HG03039 (cell line): ENCODE data around the gene IL3.
"Not testable (repeated sequence)": the region's sequence is repeated elsewhere in the genome, so short reads cannot be mapped to it uniquely, and the experiment has no call there.

ENCODE experiments used
- ATAC-seq: cut with Tn5 transposase; IDR thresholded peaks from one replicate; pipeline ENCODE4 v1.9.1; 2021; ENCODE audit warnings: mild to moderate bottlenecking, moderate library complexity; ENCODE audit not compliant: unreplicated experiment

Gene IL3

DNA sequence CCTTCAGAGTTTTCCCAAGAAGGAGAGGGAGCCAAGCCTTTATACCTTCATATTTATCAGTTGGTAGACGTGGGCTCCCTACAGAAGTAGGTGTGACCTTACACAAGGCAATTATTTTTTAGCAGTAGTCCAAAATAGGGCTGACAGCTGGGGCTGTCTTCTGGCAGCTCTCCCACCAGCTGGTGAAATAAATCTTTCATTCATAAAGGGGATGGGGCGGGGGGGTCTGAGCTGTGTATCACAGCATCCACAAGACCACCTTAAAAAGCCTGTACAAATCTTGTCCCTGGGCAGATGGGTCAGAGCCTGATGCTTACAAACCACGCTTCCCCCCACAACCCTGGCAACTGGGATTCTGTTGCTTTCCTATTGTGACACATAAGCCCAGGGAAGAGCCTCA is 32.8 kb downstream of the IL3 start:
- ATAC-seq = no peak

DNA sequence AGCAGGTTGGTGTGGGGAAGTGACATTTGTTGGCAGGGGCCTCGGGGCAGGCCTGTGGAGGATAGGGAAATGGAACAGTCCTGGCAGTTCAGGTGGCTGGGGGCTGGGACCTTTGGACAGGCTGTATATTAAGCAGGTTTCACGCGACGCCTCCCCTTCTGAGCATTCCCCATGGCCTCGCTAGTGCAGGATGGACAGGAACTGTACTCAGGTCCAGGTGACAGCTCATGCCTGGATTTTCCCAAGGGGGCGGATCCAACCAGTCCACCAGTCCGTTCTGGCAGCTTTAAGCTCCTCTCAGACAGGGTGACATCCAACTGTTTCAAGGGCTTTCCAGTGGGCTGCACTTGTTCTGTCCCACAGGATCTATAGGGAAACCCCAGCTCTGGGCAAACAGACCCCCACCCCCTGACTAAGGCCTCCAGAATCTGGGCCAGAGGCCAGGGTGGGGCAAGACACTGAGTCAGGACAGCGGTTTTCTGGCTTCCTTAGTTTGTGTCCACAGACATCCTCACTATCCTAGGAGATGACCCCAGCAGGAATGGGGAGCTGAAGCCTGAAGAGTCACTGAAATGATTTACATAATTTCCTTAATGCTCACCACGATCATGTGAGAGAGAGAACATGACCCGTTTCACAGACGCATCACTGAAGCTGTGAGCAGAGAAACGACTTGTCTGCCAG is 34.1 kb downstream of the IL3 start:
- no peak for ATAC-seq

DNA sequence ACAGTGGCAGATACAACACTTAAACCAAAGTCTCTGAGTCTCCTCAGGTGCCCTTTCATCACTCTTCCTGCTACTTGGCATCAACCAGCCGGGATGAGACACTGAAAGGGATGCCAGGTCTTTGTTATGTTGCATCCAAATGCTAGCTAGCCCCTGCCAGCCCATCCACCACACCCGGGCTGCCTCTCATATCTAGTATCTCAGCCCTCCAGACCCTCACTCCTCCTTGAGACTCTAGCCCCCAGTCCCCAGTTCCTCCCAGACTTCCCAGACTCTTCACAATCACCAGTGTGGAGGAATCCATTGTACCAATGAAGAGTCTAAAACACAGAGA is 34.6 kb downstream of the IL3 start:
- no peak for ATAC-seq

DNA sequence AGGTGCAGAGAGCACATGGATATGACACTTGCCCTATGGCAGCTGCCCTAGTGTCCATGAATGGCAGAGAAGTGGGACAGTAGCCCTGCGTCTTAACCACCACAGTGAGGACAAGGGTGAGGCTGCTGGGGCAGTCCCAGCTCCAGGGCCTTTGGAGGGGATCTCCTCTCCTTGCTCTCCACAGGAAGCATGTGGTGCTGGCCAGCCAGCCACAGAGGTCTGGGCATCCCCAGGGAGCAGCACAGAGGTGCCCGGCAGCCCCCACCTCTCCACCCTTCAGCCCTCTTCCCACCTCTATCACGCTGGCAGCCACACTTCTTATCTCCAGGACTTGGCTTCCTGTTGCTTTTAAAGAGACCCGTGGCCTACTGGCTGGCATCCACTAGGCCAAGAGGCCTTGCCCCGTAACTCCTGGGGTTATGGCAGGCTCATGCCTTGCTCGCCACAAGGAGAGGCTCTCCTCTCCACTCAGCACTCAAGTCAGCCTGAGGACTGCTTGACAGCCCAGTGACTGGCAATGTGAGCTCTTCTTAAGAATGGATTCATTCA is 35.0 kb downstream of the IL3 start:
- ATAC-seq = no peak

DNA sequence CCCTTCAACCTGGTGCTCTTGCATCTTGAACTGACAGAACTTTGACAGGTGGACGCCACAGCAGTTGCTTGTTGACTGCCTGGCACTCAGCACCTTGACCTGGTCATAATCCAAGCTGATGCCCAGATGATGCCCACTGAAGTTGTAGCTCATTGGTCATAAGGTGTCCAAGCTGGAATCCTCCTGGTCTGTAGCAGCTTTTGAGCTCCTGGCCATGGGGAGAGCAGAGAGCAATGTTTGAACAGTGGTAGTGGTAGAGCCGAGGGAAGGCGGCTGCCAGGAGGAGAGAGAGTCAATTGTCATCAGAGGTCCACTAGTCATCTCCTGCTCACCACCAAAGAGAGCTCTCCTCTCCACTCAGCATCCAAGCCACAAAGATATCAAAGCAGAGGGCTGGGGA is 36.4 kb downstream of the IL3 start:
- no peak for ATAC-seq

DNA sequence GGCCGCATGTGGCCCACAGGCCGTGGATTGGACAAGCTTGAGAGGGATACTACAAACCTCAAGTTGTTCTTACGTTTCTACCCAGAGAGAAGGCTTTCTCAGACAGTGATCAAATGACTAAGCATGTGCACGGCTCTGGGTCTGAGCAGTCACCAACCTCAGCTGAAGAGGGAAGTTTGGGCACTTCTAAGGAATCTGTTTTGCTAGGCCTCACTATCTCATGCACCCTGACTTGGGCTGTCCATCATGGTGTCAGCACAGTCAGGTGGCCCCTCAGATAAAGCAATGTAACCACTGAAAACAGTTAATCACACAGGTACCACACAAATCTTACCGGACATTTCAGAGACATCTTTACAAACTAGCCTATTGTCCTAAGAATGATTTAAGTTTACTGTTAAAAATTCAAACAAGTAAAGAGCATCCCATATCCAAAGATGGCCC is 37.7 kb downstream of the IL3 start:
- peak; percentile 33 for ATAC-seq

DNA sequence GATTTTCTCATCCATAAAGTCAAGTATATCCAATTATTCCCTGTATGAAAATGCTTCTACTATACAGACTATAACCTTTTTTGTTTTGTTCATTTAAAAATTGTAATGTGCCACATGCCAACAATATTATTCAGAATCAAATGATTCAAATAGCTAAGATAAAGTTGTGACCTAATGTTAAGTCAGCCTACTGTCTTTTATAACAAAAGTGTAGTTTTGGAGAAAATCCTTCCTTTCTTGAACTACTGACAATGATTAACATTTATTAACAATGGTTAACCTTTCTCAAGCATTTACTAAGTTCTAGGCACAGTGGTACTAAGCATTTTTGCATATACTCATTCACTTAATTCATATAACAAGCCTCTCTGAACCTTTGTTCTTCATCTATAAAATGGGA is 38.2 kb downstream of the IL3 start:
- no peak for ATAC-seq

DNA sequence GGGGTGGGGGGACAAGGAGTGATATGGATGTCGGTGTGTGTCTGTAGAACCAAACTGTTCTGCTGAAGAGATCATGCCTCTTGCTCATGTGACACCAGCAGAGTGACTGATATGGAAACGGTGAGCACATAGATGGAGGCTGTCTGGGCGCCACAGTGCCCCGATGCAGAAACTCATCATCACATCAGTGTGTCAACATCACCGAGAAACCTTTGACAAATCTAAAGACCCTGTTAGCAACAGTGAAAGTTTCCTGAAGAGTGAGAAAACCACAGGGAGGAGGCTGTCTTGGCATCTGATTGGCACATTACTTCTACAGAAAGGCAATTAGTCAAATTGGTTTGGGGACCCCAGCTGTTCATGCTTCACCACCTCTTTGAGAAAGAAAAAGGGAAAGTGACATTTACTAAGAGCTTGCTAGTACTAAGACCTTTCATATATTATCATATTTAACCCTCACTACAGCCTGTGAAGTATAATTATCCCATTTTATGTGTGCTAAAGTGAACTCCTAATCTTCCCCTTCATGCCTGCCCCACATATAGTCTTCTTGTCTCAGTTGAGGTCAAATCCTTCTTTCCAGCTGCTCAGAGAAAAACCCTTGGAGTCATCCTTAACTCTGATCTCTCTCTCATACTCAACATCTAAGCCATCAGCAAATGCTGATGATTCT is 38.8 kb downstream of the IL3 start:
- peak; percentile 32 for ATAC-seq

DNA sequence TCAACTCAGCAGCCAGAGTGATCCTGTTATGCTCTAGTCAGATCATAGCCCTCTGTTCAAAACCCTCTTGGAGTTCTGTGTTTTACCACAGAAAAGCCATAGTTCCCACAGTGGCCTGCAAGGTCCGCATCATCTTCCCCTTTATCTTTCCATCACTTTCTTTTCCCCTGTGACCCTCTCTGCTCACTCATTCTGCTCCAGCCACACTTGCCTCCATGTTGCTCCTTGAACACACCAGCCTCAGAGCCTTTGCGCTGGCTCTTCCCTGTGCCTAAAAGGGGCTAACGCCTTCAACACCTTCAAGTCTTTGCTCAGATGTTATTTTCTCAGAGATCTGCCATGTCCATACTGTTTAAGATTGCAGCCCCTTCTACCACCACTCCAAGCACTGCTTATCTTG is 39.5 kb downstream of the IL3 start:
- no peak for ATAC-seq

DNA sequence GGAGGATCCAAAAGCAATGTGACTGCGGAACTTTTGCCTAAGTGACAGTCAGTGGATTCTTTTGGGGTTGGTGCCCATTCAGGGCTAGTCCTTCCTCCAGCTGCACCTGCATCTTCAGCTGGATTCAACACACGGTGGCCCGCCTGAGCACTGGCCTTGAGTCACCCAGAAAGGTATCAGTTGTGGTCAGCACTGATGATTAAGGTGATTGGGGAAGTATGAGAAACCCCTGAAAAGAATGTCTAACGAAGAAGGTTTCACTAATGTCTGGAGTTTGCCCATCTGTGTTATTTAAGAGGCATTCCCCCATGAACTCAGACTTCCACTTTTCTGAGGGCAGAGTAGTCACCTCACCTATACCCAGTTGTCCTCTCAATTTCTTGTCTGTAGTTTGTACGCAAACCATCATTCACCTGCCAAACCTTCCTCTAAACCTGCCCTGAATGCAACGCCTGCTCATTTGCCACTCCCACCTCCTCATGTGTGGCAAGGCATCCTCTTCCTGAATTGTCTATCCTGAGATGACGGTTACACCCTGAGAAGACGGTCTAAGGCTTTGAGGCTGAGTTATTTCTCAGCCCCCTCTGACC is 40.3 kb downstream of the IL3 start:
- ATAC-seq = peak; percentile 26

DNA sequence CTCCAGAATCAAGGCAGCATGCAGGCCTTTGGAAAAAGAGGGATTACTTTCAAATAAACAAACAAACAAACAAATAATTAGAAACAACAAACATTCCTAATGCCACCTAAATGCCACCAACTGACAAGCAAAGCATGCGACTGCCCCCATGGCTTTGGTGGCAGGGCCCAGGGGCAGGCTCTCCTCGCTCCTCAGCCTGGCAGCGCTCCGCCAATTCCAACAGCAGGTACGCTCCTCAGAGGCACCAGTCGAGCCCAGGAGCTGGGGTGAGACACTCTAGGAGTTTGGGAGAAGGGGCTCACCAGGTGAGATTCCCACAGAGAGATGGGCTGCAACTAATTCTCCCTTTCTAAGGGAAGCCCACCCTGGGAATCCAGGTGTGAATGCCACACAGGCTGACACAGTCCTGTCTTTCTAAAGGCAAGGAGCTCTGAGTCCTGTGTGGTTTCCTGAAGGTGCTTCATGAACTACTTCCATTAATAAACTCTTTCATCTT is 41.0 kb downstream of the IL3 start:
- no peak for ATAC-seq

DNA sequence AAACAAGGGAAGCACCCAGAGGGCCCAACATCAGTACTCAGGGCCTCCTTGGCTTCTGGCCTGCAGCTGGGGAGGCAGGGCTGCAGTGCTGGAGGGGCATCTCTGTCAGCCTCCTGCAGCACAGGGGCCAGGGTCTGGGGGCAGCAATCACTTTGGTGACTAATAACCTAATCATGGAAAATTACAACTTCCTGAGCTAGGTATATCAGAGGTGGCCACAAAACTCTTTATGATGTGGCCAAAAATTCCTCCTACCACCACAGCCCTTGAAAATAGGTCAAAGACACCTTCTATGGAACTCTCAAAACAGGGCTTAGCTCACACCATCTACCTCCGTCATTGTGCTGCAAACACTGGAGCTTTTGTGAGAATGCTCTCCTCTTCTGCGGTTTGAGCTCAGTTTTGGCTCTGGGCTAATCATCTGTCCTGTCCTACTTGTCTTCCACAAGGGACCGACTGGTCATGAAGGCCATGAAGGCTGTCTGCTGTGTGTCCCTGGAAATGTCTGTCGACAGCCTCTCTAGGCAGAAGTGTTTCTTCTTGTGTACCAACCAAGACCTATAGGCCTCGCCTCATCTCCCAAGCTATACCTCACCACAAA is 41.7 kb downstream of the IL3 start:
- ATAC-seq = no peak

DNA sequence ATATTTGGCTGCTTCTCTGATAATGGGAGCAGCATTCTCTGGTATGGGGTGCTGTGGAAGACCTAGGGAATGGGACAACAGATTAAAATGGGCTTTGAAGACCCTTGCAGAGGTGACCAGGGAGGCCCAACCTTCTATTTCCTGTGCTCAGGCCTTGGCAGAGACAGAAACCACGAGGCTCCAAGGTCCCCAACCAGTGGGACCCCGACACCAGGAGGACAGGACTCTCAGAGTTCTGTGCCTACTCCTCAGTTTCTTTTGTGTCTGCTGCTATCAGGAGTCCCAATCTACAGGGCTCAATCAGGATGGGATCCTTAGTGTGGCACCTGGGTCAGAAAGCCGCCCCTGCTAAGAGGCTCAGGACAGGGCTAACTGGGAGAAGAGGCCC is 42.5 kb downstream of the IL3 start:
- no peak for ATAC-seq

DNA sequence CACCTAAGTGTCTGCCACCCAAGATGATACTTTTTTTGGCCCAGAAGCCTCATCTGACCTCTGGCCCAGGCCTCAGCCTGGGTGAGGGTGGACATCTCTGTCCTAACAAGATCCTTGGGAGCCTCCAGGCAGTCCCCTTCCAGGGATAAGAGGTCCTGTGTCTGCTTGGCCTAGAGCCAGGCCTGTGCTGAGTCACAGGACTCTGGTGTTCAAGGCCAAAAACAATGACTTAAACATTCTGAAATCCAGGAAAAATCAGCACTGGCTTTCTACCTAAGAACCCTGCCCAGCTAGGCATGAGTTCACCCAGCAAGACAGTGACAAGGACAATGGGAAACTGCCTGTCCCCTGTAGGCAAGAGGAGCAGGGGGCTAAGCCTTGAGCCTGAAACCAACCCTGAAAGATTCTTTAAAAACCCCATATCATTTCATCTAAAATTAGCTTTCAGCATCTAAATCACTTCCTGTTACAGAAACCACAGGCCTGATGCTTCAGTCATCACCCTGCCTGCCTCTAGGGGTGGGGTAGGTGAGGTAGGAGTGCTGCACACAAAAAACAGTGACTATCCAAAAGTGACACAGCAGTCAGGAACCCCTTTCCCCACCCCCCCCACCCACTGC is 43.0 kb downstream of the IL3 start:
- ATAC-seq = peak; percentile 57

DNA sequence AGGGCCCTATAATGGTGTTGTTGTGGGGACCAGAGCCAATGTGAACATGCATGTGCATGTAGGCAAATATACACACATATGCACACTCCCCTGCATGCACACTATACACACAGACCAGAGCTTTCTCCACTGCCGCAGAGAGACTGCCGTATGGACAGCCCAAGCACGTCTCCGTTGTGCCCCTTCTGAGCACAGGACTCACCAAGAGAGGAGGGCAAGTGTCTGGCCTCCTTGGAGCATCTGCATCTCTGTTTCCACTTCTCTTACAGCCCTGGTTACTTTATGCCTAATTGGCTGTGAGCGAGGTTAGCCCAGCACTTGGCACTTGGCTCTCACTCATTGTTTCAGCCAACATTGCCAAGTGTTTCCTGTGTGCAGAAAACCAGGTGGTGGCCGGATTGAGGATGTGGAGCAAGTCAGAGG is 43.5 kb downstream of the IL3 start:
- ATAC-seq = peak; percentile 3

DNA sequence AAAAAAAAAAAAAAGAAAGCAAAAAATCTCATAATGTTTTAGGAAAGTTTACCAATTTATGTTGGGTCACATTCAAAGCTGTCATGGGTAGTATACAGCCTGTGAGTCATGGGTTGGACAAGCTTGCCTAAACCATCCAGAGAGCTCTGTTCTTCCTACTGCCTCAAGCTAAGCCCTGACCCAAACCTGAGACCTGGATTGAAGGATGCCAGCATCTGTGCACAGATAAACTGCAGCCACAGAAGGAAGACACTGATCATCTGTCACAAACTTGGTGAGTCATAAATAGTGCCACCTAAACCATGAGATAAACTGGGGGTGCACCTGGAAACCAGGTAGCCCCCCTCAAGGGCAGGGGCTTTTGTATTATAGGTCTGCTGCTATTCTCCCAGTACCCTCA is 44.1 kb downstream of the IL3 start:
- no peak for ATAC-seq

DNA sequence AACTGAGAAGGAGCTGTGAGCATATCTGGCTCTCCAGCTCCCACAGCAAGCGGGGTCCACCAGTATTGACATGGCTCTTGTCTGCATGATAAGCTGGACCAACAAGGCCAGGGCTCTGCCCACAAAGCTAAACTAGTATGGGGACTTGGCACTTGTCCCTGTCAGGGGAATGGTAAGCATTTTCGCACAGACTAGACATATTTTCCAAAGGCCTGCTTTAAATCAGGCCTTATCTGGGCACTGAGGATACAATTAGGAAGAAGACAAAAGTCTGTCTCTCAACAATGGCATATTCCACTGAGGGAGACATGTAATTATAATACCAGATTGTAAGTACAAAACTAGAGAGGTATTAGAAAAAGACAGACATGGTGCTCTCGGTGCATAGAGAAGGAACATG is 45.2 kb downstream of the IL3 start:
- ATAC-seq = no peak

DNA sequence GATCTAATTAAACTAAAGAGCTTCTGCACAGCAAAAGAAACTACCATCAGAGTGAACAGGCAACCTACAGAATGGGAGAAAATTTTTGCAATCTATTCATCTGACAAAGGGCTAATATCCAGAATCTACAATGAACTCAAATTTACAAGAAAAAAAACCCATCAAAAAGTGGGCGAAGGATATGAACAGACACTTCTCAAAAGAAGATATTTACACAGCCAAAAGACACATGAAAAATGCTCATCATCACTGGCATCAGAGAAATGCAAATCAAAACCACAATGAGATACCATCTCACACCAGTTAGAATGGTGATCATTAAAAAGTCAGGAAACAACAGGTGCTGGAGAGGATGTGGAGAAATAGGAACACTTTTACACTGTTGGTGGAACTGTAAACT is 48.0 kb downstream of the IL3 start:
- not testable (repeated sequence) for ATAC-seq

DNA sequence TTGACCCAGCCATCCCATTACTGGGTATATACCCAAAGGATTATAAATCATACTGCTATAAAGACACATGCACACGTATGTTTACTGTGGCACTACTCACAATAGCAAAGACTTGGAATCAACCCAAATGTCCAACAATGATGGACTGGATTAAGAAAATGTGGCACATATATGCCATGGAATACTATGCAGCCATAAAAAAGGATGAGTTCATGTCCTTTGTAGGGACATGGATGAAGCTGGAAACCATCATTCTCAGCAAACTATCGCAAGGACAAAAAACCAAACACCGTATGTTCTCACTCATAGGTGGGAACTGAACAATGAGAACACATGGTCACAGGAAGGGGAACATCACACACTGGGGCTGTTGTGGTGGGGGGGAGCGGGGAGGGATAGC is 48.5 kb downstream of the IL3 start:
- ATAC-seq = not testable (repeated sequence)

DNA sequence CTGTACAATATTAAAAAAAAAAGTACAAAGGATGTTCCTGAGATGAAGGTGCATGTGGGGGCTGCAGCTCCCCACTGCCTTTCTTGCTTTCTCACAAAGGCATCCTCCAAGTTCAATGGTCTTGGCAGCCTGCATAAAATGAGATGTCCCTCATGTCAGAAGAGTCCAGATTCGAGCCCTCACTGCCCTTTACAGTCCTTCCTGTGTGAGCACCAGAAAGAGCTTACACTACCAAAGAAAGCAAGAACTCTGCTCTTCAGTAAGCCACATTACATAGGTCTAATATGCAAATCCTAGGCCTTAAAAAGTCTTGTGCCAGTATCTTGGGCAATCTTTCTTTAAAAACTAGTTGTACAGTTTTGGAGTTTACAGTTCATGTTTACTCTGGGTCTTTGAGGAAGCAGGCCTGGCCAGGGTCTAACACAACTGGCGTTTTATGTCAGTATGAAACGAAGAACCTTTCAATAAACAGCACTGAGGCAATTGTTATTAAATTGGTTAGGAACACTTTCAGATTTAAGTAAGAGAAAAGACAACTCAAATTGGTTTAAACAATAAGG is 49.1 kb downstream of the IL3 start:
- no peak for ATAC-seq

DNA sequence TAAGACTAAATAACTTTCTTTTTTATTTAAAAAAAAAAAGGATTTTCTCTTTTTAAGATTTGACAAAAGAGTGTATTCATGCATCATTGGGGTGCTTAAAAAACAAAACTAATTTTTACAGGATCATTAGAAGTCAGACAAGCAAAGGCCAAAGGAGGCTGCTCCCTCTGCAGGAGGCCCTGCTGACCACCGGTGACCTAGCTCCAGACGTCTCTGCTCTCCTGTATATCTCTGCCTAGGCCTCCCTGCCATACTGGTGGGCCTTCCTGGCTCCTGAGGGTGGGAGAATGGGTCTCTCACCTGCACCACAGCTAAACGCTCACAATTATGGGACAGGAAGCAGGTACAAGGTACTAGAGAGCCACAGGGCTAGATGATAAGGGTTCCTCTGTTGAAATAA is 49.7 kb downstream of the IL3 start:
- ATAC-seq = no peak
